22Rv1 (cell line): Measurements from ENCODE around the gene CARMIL1.

ENCODE experiments used
- CTCF ChIP-seq: fragments of 450-650 bp; IDR thresholded peaks from 2 replicates; pipeline ENCODE4 v1.5.1; 2017; ENCODE audit warnings: mild to moderate bottlenecking
- ZFX ChIP-seq: fragments of 450-650 bp; IDR thresholded peaks from 2 replicates; pipeline ENCODE4 v1.6.1; 2017; ENCODE audit warnings: antibody characterized with exemption, borderline replicate concordance

- TF ChIP-seq CTCF (no peak), ZFX (no peak)
These were observed 351.5 kb downstream of the CARMIL1 start for GRCh38 chr6:25630508-25631278.
